ENCODE measurements around the gene PXN. TPM values are rescaled to one million over a fixed set of nuclear protein-coding genes. Genes with fewer than 3 reads are reported as not detected.

The PXN gene
- total RNA-seq, 1 donor from 2014 or later = 282 TPM

DNA sequence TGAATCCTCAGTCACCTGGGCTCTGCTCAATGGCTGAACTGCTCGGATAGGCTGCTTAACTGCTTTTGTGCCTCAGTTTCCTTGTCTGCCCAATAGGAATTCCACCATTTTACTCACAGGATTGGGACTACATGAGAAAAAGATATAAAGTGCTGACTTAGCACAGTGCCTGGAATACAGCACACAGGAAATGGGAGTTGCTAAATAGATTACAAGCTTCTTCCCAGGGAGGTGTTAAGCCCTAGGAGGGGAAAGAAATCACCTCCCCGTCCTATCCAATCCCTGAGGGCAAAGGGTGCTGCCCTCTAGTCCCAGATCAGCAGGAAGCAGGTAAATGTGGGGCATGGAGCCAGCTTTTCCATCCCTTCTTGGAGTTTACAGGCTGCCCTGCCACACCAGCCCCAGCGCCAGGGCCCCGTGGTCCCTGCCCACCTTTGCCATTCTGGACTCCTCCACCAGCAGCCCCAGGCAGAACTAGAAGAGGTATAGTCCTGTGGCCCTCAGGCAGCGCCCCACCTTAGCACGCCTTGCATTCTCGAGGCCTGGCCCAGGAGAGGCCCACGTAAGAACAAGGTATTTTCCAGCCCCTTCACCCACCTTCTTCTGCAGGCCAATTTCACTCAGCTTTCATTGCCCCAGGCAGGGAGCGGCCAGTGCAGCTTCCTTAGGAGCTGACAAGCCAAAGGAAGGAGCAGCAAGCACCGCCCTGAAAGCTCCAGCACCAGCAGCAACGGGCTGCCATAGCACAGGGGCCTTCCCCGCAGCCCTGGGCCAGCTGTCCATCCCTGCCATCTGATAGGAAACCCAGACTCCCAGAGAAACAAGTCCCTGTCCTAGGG lies 35.8 kb downstream of the PXN start:
- no peaks in the 10 kb centered on the region for H3K9me3 ChIP-seq
- TF ChIP-seq, protein P1, sequence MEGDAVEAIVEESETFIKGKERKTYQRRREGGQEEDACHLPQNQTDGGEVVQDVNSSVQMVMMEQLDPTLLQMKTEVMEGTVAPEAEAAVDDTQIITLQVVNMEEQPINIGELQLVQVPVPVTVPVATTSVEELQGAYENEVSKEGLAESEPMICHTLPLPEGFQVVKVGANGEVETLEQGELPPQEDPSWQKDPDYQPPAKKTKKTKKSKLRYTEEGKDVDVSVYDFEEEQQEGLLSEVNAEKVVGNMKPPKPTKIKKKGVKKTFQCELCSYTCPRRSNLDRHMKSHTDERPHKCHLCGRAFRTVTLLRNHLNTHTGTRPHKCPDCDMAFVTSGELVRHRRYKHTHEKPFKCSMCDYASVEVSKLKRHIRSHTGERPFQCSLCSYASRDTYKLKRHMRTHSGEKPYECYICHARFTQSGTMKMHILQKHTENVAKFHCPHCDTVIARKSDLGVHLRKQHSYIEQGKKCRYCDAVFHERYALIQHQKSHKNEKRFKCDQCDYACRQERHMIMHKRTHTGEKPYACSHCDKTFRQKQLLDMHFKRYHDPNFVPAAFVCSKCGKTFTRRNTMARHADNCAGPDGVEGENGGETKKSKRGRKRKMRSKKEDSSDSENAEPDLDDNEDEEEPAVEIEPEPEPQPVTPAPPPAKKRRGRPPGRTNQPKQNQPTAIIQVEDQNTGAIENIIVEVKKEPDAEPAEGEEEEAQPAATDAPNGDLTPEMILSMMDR (IDR thresholded peaks at IDR 0.05) = no peak
- peaks cover 51 to 77% of the 10 kb centered on the region in 2 donors for H3K4me1 ChIP-seq
- intact Hi-C loops (cut with DNase I) = no loop called here
- peak overlapping the region in 1 of 2 donors; percentile 3 for H3K4me3 ChIP-seq
- no peak for DNase-seq (ENCODE audit: low spot score in 2 of 2)
- no peaks in the 10 kb centered on the region for H3K27me3 ChIP-seq
- H3K27ac ChIP-seq = peak overlapping the region; percentile 89 to 90
- peaks cover 11 to 13% of the 10 kb centered on the region in 2 donors for H3K36me3 ChIP-seq

DNA sequence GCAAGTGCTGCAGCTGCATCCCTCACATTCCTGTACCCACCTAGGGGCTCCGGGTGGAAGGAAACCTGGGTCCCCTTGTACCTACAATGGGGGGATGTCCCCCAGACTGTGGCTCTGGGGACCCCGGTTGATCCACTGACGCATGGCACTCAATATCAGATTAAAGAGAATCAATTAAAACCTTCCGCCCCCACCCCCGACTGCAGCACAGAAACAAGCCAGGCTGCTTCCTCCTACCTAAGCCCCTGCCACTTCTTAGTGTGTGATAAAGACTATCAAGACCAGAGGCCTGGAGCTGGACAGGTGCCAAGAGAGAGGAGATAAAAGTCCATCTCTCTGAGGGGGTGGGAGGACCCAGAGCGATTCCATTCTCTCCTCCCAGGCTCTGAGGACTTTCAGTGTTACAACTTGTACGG lies 36.5 kb downstream of the PXN start:
- peak overlapping the region; percentile 89 to 90 for H3K27ac ChIP-seq
- DNase-seq (ENCODE audit: low spot score in 2 of 2) = no peak

DNA sequence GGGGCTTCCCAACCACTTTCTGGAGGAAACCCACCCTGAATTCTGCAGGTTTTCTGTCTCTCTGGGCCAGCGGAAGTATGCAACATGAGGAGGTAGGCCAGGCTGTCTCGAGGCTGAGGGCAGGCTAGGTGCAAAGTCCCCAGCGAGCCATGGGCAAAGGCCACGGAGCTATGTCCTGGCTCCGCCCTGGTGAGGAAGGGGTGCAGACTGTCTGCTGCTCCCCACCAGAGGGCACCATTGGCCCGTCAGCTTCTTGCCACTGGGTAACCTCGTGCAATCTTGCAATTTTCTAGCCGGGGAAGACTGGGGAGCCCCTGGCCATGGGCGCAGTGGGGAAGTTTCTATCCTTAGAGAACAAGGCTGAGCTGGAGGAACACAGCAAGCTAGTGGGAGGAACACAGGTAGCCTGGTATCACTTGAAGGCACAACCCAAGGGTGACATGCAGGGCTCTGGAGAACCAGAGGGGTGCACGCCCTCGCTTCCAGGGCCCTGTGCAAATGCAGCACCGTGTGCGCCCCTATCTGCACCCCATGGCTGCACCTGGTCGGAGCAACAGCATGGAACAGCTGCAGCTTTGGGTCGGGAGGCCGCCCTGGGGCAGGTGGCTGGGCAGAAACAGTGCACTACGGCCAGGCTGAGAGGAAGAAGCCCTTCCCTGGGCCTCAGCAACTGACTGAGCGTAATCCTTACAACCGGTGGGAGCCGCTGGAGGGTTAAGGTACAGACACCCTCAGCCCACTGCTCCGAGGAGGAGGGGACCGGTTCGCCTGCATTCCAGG lies 37.0 kb downstream of the PXN start:
- Histone ChIP-seq H3K4me3 (peak overlapping the region in 1 of 2 donors; percentile 44), H3K27ac (peak overlapping the region; percentile 89 to 90), H3K4me1 (peaks cover 48 to 74% of the 10 kb centered on the region in 2 donors), H3K36me3 (peaks cover 16 to 19% of the 10 kb centered on the region in 2 donors), H3K9me3 (no peaks in the 10 kb centered on the region), H3K27me3 (no peaks in the 10 kb centered on the region)
- intact Hi-C loops (cut with DNase I) = loop anchor here (1.0 kb wide), 1 partner anchor 37 kb away; the partner anchor contains the start of gene PXN
- TF ChIP-seq, protein P1 (IDR thresholded peaks at IDR 0.05) = peak; percentile 91 to 97 (median 95)
- DNase-seq (ENCODE audit: low spot score in 2 of 2) = peak; percentile 57 to 90

More for the DNA sequence above, 36.5 kb downstream of the PXN start:
- TF ChIP-seq, protein P1 (IDR thresholded peaks at IDR 0.05) = no peak
- intact Hi-C loops (cut with DNase I) = no loop called here
- Histone ChIP-seq H3K4me3 (peak overlapping the region in 1 of 2 donors; percentile 44), H3K9me3 (no peaks in the 10 kb centered on the region), H3K27me3 (no peaks in the 10 kb centered on the region), H3K4me1 (peaks cover 48 to 78% of the 10 kb centered on the region in 2 donors), H3K36me3 (peaks cover 11 to 13% of the 10 kb centered on the region in 2 donors)

DNA sequence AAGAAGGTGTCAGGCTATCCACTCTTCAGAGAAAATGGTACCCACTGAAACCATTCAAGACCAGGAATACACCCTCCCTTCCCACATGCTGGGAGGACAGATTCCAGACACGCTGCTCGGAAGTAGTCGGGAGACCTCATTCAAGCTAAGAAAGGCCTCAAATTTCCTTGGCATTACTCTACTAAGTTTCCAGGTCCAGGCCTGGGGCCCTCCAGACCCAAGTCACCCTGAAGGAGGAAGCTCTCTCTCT lies 37.6 kb downstream of the PXN start:
- no peak for DNase-seq (ENCODE audit: low spot score in 2 of 2)
- Histone ChIP-seq H3K27ac (peak overlapping the region in 1 of 2 donors; percentile 17), H3K4me1 (peaks cover 48 to 69% of the 10 kb centered on the region in 2 donors), H3K9me3 (no peaks in the 10 kb centered on the region), H3K27me3 (no peaks in the 10 kb centered on the region), H3K4me3 (peak overlapping the region in 1 of 2 donors; percentile 44), H3K36me3 (peaks cover 21 to 25% of the 10 kb centered on the region in 2 donors)
- intact Hi-C loops (cut with DNase I) = loop anchor here (1.0 kb wide), 1 partner anchor 37 kb away; the partner anchor contains the start of gene PXN
- TF ChIP-seq, protein P1 (IDR thresholded peaks at IDR 0.05) = no peak

DNA sequence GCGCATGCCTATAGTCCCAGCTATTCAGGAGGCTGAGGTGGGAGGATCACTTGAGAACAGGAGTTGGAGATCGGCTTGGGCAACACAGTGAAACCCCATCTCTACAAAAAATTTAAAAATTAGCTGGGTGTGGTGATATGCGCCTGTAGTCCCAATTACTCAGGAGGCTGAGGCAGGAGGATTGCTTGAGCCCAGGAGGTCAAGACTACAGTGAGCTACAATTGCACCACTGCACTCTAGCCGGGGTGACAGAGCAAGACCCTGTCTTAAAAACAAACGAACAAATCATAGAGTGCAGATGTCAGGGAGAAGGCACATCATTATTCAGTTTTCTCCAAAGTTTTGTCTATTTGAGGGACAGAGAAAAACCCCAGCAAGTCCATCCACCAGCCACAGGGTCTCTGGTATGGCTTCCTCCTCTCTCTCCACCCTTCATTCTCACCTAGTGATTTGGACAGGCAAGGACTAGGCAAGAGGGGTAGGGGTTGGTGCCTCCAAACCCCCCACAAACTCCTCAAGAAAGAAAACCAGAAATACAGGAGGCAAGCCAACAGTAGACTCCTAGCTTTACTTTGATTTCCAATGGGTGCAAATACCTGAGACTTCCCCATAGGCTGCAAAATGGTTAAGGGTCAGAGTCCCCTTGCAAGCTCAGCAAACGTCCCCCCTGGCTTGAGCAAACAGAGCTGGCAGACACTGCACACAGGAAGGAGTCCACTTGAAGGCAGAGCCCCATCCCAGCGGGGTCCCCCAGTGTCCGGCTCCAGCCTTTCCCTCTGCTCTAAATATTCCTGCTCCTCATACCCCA lies 38.1 kb downstream of the PXN start:
- DNase-seq (ENCODE audit: low spot score in 2 of 2) = no peak
- Histone ChIP-seq H3K4me3 (no peak overlapping the region), H3K4me1 (peaks cover 46 to 63% of the 10 kb centered on the region in 2 donors), H3K9me3 (no peaks in the 10 kb centered on the region), H3K36me3 (peaks cover 26 to 30% of the 10 kb centered on the region in 2 donors), H3K27me3 (no peaks in the 10 kb centered on the region), H3K27ac (peak overlapping the region in 1 of 2 donors; percentile 17)
- TF ChIP-seq, protein P1 (IDR thresholded peaks at IDR 0.05) = no peak
- intact Hi-C loops (cut with DNase I) = loop anchor here (1.0 kb wide), 1 partner anchor 38 kb away; the partner anchor contains the start of gene PXN
